Lung microvascular endothelial cell (primary cell): Measurements from ENCODE around the gene WFDC8. TPM values are rescaled to one million over a fixed set of nuclear protein-coding genes. Genes with fewer than 3 reads are reported as not detected.
A peak's percentile ranks its signal among the peaks of the same experiment; 100 is the strongest.
"Not testable (repeated sequence)": the region's sequence is repeated elsewhere in the genome, so short reads cannot be mapped to it uniquely, and the experiment has no call there.

Experiments
- DNase-seq, 2 donors: peaks; one replicate each; pipeline versions ENCODE4 v3.0.0 to v3.0.0-alpha.2; 2010; ENCODE audit warnings: low read depth in 2 of 2
- total RNA-seq: library from RNA; depleted of rRNA; stranded (reverse); fragments of >200 nt; gene quantifications from 2 replicates; pipeline ENCODE4 v1.2.1, GENCODE V29; 2014

The WFDC8 gene
- not detected in 2 replicates for total RNA-seq

GRCh38 chr20:45579184-45579583 lies at the start of gene WFDC8:
WFDC8 (minus strand) TSS chr20:45579284; CDS start chr20:45579247, 37 bp downstream.
- DNase-seq, result no peak

- no peak for DNase-seq
Observed at GRCh38 chr20:45626540-45626939, 47.5 kb upstream of the WFDC8 start.

DNA sequence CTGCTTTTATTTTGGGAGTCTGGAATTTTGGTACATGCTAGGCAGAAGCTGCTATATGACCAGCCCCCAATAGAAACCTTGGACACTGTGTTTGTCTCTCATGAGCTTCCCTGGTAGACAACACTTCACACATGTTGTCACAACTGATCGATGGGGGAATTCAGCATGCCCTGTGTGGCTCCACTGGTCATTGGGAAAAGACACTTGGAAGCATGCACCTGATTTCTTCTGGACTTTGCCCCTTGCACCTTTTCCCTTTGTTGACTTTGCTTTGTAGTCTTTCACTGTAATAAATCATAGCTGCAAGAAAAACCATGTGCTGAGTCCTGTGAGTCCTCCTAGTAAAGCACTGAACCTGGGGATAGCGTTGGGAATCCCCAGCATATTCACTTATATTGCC lies 42.5 kb upstream of the WFDC8 start:
- DNase-seq, result no peak

- no peak for DNase-seq
Observed at GRCh38 chr20:45617591-45617990, 38.5 kb upstream of the WFDC8 start.

GRCh38 chr20:45612314-45612713 lies 33.2 kb upstream of the WFDC8 start:
- DNase-seq, result no peak

- DNase-seq, result no peak
Observed at GRCh38 chr20:45611054-45611453, 32.0 kb upstream of the WFDC8 start.

DNA sequence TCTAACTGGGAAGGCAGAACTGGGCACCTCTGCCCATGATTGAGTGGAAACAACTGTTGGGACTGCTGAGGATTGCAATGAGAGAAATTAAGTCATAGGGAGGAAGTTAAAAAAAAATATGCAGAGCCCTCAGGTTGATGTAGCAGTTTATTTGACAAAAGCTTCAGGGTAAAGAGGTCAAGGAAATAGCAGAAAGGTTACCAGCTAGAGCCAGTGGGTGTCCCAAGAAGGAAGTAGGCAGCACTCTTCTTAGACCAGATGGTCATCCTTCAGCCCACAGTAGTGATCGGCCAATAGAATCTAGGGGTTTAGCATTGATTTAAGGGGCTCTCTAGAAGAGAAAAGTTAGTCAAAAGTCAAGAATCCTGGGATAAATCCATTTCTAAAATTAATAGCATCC lies 28.7 kb upstream of the WFDC8 start:
- no peak for DNase-seq

DNA sequence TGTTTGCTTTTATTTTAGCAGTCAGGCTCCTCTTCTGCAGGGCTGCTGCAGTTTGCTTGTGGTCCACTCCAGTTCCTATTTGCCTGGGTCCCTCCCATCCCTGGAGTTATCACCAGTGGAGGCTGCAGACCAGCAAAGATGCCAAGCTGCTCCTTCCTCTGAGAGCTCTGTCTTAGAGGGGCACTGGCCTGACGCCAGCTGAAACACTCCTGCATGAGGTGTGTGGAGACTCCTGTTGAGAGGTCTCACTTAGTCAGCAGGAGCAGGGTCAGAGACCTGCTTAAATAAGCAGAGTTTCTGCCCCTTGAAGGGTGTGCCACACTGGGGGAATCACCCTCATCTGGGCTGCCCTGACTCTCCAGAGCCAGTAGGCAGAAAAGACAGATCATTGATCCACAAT lies 16.2 kb upstream of the WFDC8 start:
- no peak for DNase-seq

DNA sequence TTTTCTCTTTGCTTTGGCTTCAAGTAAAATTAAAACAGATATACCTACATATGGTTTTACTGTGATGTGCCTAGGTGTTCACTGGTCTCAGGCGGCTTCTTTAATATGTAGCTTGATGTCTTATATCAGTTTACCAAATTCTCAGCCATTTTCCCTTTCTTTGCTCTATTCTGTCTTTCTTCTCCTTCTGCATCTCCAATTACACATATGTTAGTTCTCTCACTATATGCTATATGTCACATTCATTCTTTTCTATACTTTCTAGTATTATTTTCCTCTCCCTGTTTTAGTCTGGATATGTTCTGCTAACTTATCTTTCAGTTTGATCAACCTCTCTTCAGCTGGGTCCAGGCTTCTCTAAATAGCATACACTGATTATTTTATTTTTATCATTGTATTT lies 14.4 kb upstream of the WFDC8 start:
- DNase-seq, result no peak

- peak; percentile 36 to 55 for DNase-seq
Observed at GRCh38 chr20:45592574-45593189, 13.6 kb upstream of the WFDC8 start.

- DNase-seq, result no peak
Observed at GRCh38 chr20:45589725-45590124, 10.6 kb upstream of the WFDC8 start.

- DNase-seq, result no peak
Observed at GRCh38 chr20:45588800-45589199, 9.7 kb upstream of the WFDC8 start.

- not testable (repeated sequence) for DNase-seq
Observed at GRCh38 chr20:45585986-45586385, 6.9 kb upstream of the WFDC8 start.

DNA sequence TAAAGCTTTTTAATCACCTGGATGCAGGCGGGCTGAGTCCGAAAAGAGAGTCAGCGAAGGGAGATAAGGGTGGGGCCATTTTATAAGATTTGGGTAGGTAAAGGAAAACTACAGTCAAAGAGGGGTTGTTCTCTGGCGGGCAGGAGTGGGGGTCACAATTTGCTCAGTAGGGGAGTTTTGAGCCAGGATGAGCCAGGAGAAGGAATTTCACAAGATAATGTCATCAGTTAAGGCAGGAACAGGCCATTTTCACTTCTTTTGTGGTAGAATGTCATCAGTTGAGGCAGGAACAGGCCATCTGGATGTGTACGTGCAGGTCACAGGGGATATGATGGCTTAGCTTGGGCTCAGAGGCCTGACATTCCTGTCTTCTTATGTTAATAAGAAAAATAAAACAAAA lies 5.2 kb upstream of the WFDC8 start:
- not testable (repeated sequence) for DNase-seq

GRCh38 chr20:45583502-45583901 lies 4.4 kb upstream of the WFDC8 start:
- DNase-seq, result no peak

DNA sequence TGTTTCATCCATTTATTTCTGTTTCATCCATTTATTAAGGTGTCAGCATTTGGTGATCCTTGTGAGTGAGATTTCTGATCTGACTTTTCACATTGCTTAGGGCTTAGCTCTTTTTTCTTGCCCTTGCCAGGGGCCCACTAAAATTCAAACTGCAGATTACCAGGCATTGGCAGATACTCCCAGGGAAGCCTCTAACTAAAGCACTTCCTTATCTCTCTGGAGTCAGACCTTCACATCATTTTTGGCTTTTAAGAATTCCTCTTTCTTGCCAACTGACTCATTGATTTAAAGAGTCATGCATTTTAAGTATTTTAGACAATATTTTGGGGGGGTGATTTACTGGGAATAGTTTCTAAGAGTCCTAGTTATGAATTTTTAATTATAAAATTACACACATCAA lies 2.6 kb upstream of the WFDC8 start:
- no peak for DNase-seq

DNA sequence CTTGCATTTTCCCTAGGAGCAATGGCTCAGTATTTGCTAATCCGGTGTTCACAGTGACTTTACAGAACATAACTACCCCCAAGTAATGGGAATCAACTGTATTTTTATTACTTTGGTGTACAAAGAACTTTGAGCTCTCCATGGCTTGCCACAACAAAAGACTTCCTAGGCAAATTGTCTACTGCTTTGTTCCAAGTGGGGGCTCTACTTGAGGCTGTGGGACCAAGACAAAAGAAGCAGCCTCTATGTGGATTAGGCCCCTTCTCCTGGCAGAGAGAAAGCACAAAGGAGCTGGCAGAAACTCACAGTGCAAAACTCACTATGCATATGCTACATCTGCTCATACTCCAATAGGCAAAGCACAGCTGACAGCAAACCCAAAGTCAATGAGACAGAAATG lies 853 bp downstream of the WFDC8 start:
- DNase-seq, result no peak

DNA sequence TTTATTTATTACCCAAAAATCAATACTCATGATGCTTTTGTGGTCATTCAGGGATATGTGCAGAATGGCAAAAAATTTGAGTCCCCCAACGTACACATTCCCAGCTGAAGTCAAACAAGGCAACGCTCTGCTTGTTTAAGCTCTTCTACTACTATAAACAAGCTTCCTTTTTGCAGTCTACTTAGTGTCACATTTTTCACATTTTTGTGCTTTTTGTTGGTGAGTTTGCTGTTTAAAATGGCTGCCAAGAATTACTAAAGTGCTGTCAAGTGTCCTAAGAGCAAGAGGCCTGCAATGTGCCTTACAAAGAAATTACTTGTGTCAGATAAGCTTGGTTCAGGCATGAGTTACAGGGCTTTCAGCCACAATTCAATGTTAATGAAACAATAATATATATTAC lies 2.1 kb downstream of the WFDC8 start:
- no peak for DNase-seq

- DNase-seq, result no peak
Observed at GRCh38 chr20:45575931-45576330, 3.2 kb downstream of the WFDC8 start.

- DNase-seq, result not testable (repeated sequence)
Observed at GRCh38 chr20:45569650-45570049, 9.4 kb downstream of the WFDC8 start.

- no peak for DNase-seq
Observed at GRCh38 chr20:45564760-45565276, 14.3 kb downstream of the WFDC8 start.

DNA sequence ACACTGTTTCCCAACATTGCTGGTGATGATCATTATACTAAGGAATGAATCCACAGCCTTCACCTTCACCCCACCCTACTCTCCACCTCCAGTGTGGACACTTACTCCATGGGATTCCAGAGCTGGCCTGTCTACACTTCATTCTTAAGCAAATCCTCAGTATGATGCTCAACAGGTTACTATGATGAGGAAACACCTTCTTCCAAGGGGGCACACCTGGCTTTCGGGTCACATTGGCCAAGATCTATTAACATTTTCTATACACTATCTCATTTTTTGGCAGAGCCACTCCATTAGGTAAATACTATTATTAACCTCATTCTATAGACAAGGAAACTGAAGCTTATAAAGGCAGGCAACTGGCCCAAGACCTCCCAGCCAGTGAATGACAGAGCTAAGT lies 23.9 kb downstream of the WFDC8 start:
- no peak for DNase-seq

- no peak for DNase-seq
Observed at GRCh38 chr20:45552456-45552855, 26.6 kb downstream of the WFDC8 start.

- no peak for DNase-seq
Observed at GRCh38 chr20:45550765-45551164, 28.3 kb downstream of the WFDC8 start.
